Right lobe of liver (tissue), 6 donors: ENCODE measurements around the gene IFRD2. TPM values are rescaled to one million over a fixed set of nuclear protein-coding genes. Genes with fewer than 3 reads are reported as not detected.
A peak's percentile ranks its signal among the peaks of the same experiment; 100 is the strongest.
"Not testable (repeated sequence)": the region's sequence is repeated elsewhere in the genome, so short reads cannot be mapped to it uniquely, and the experiment has no call there.

Experiments
- ATAC-seq, 4 donors: fragments of 200-7000 bp; cut with Tn5 transposase; one replicate each; pipeline ENCODE4 v1.9.1; 2020; ENCODE audit warnings: mild to moderate bottlenecking in 4 of 4, moderate library complexity in 4 of 4
- DNase-seq, 3 donors: peaks; one replicate each; pipeline ENCODE4 v3.0.0-alpha.2; 2020
- H3K27ac ChIP-seq, 3 donors: fragments of 200-600 bp; one replicate each; pipeline ENCODE4 v1.8.0; 2022
- H3K27me3 ChIP-seq, 2 donors: fragments of 200-600 bp; one replicate each; pipeline ENCODE4 v1.8.0; 2022
- H3K36me3 ChIP-seq, 4 donors: fragments of 200-600 bp; sonication (generic) in 1 of 4; one replicate each; pipeline versions ENCODE4 v1.5.1 to v1.8.0; 2017 to 2022; ENCODE audit warnings: control low read depth in 1 of 4
- H3K4me1 ChIP-seq, 4 donors: fragments of 200-600 bp; sonication (generic) in 1 of 4; one replicate each; pipeline versions ENCODE4 v1.5.1 to v1.8.0; 2017 to 2022; ENCODE audit warnings: control low read depth in 1 of 4
- H3K4me3 ChIP-seq, 3 donors: fragments of 200-600 bp; one replicate each; pipeline ENCODE4 v1.8.0; 2022
- H3K9me3 ChIP-seq, 4 donors: fragments of 200-600 bp; sonication (generic) in 1 of 4; one replicate each; pipeline versions ENCODE4 v1.5.1 to v1.8.0; 2017 to 2022; ENCODE audit warnings: control low read depth in 1 of 4
- POLR2A ChIP-seq: fragments of 450-650 bp; IDR thresholded peaks from one replicate; pipeline ENCODE4 v1.6.1; 2017; ENCODE audit warnings: antibody characterized with exemption, mild to moderate bottlenecking
- WGBS: methylation state at CpG from one replicate; pipeline ENCODE4 v1.1.6; 2018; ENCODE audit warnings: low coverage, low lambda C conversion rate; ENCODE audit not compliant: insufficient coverage; ENCODE audit errors: missing lambda C conversion rate; 5-methylcytosine and 5-hydroxymethylcytosine counted together
- intact Hi-C, 2 donors: fragments of 100-400 bp; cut with DNase I; formaldehyde crosslinking; loops; one replicate each; pipeline versions ENCODE4 v1.11.2 to v1.14.1; 2022
- total RNA-seq, 6 experiments: library from RNA; depleted of rRNA in 2 of 6; stranded (reverse); fragments of >200 nt in 2 of 6; fragmentation: NEBNext Ultra II Directional in 3 of 6; extraction: Animal tissue kit (Norgen Biotek cat#: 25700) in 3 of 6; gene quantifications; one replicate each; pipeline versions ENCODE4 v1.1.0 to v1.2.4, GENCODE V29; 2016 to 2023
- TF ChIP-seq, protein P1 (sequence below), 4 donors: fragments of 200-600 bp in 3 of 4; fragments of 450-650 bp in 1 of 4; IDR thresholded peaks; one replicate each; pipeline versions ENCODE4 v1.5.1 to v1.8.0; 2016 to 2022; ENCODE audit warnings: antibody characterized with exemption in 4 of 4, mild to moderate bottlenecking in 2 of 4
- donor health status: DM: no; HTN: yes; CAD: no.
- donor health status: DM: no; HTN: no; CAD: no.
- donor health status: DM: no; HTN: no; CAD: no.
- donor health status: DM: no; HTN: yes; CAD: no.
- donor health status: DM: no; HTN: yes; CAD: no.

The IFRD2 gene
- total RNA-seq, 6 experiments from 2014 or later: 40.8 to 71.0 (median 56.3) TPM

DNA sequence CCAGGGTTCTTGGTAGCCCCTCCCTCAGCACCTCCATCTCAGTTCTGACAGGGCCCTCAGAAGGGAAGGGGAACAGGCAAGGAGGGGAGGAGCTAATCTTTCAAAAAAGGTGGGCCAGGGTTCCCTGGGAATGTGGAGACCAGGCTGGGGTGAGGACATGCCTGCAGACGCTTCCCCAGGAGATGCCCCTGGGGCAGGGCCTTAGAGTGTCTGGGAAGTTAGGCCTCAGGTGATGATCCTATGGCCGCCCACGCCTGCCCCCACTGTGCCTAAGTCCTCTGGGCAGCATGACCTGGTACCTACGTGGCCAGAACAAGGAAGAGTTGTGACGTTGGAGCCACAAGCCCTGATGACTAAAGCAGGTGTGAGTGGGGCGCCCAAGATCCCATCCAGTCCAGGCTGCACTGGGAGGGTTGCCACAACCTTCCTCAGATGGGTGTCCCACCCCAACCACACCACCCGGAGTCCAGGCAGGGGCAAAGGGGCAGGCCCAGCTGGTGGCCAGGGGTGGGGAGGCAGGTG lies 27.2 kb downstream of the IFRD2 start:
- WGBS: 53% methylated on average over 3 of the region's 7 CpGs
- Histone ChIP-seq H3K9me3 (no peaks in the 10 kb centered on the region), H3K27ac (no peak overlapping the region), H3K36me3 (no peaks in the 10 kb centered on the region), H3K4me3 (no peak overlapping the region), H3K27me3 (no peaks in the 10 kb centered on the region), H3K4me1 (peaks cover 0 to 15% (median 0%) of the 10 kb centered on the region in 4 donors)
- DNase-seq (no peak), ATAC-seq (no peak)
- TF ChIP-seq, protein P1, sequence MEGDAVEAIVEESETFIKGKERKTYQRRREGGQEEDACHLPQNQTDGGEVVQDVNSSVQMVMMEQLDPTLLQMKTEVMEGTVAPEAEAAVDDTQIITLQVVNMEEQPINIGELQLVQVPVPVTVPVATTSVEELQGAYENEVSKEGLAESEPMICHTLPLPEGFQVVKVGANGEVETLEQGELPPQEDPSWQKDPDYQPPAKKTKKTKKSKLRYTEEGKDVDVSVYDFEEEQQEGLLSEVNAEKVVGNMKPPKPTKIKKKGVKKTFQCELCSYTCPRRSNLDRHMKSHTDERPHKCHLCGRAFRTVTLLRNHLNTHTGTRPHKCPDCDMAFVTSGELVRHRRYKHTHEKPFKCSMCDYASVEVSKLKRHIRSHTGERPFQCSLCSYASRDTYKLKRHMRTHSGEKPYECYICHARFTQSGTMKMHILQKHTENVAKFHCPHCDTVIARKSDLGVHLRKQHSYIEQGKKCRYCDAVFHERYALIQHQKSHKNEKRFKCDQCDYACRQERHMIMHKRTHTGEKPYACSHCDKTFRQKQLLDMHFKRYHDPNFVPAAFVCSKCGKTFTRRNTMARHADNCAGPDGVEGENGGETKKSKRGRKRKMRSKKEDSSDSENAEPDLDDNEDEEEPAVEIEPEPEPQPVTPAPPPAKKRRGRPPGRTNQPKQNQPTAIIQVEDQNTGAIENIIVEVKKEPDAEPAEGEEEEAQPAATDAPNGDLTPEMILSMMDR (IDR thresholded peaks at IDR 0.05): no peak
- TF ChIP-seq POLR2A: no peak
- intact Hi-C loops: loop anchor here (5.0 to 10.0 kb wide), 2 partner anchors 38 to 140 kb away; no protein-coding TSS in a partner anchor

DNA sequence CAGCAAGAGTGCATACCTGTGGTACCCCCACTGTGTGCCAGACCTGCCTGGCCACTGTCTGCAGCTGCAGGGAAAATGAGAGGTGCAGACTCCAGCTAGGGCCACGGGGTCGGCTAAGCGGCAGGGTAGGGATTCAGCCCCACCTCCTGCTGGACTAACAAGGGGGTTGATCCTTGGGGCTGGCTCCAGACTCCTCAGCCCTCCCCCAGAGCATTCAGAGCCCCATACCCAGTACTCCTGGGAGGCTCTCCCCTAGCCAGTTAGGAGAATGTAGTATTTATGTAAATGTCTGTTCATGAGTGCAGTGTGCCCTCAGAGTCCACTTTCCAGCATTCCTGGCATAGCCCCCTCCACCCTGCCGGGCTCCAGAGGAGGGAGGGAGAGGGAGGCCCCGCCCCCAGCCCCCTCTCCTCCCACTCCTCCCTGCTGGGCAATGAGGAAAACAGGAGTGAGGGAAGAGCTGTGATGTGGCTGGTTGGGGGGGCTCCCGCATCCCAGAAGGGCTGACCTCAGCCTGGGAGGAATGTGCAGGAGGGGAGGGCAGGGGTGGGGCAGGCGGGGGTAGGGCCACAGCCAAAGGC lies 27.8 kb downstream of the IFRD2 start:
- TF ChIP-seq POLR2A: no peak
- TF ChIP-seq, protein P1 (IDR thresholded peaks at IDR 0.05): no peak
- H3K4me1 ChIP-seq: peaks cover 0 to 19% (median 0%) of the 10 kb centered on the region in 4 donors
- ATAC-seq: peak in 1 of 4 donors; percentile 12
- no peak overlapping the region for H3K27ac ChIP-seq
- H3K9me3 ChIP-seq: no peaks in the 10 kb centered on the region
- H3K4me3 ChIP-seq: no peak overlapping the region
- no peaks in the 10 kb centered on the region for H3K36me3 ChIP-seq
- intact Hi-C loops: loop anchor here in 1 of 2 donors (10.0 kb wide), 1 partner anchor 140 kb away; no protein-coding TSS in a partner anchor
- H3K27me3 ChIP-seq: no peaks in the 10 kb centered on the region
- no peak for DNase-seq
- 17% methylated on average over 2 of the region's 7 CpGs for WGBS

DNA sequence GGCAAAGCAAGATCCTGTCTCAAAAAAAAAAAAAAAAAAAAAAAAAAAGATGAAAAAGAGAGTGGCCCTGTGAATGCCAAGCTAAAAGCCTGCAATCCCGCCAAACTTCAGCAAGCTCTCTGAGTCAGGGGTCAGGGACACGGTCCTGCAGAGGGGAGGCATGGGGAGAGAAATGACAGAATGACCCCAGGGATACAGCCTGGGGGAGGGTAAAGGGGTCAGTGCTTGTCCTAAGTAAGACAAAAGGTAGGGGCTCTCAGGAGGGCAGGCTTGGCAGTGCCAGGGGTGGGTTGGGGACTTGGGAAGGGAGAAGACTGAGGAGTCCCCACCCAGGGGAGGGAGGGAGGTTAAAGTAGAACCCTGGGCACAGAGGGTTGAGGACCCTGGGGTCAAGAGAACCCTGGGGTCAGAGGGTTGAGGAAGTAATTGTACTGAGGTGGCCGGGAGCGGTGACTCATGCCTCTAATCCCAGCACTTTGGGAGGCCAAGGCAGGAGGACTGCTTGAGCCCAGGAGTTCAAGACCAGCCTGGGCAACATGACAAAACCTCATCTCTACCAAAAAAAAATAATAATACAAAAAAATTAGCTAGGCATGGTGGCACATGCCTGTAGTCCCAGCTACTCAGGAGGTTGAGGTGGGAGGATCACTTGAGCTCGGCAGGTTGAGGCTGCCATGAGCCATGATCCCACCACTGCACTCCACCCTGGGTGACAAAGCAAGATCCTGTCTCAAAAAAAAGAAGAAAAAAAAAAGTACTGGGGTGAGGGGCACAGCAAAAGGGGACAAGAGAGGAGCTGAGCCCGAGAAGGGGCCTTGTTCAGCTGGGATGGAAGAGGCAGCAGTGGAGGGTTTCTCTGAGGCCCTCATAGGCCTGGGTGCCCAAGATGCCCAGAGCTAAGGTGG lies 28.5 kb downstream of the IFRD2 start:
- 65% methylated on average over 6 of the region's 6 CpGs for WGBS
- Histone ChIP-seq H3K36me3 (no peaks in the 10 kb centered on the region), H3K4me1 (peaks cover 0 to 21% (median 0%) of the 10 kb centered on the region in 4 donors), H3K27ac (no peak overlapping the region), H3K27me3 (no peaks in the 10 kb centered on the region), H3K4me3 (no peak overlapping the region), H3K9me3 (no peaks in the 10 kb centered on the region)
- TF ChIP-seq, protein P1 (IDR thresholded peaks at IDR 0.05): no peak
- TF ChIP-seq POLR2A: no peak
- intact Hi-C loops: loop anchor here in 1 of 2 donors (10.0 kb wide), 1 partner anchor 139 kb away; no protein-coding TSS in a partner anchor
- ATAC-seq (no peak), DNase-seq (no peak)

DNA sequence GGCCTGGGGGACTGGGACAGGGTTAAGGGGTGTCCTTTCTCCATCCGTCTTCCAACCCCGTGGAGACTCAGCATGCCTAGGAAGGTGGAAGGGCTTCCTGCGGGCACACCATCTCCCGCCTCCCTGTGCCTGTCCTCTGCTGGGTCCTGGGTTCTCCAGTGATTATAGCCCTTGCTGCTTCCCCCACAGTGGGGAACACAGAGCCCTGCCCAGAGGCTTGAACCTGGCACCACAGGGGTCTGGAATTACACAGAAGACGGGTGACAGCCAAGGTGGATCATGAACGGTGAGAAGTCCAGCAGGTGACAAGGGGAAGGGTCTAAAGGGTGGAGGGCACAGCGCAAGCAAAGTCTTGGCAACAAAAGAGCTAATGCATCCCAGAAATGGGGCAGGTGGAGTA lies 29.5 kb downstream of the IFRD2 start:
- H3K27ac ChIP-seq: no peak overlapping the region
- no peaks in the 10 kb centered on the region for H3K9me3 ChIP-seq
- H3K4me1 ChIP-seq: peaks cover 0 to 19% (median 0%) of the 10 kb centered on the region in 4 donors

DNA sequence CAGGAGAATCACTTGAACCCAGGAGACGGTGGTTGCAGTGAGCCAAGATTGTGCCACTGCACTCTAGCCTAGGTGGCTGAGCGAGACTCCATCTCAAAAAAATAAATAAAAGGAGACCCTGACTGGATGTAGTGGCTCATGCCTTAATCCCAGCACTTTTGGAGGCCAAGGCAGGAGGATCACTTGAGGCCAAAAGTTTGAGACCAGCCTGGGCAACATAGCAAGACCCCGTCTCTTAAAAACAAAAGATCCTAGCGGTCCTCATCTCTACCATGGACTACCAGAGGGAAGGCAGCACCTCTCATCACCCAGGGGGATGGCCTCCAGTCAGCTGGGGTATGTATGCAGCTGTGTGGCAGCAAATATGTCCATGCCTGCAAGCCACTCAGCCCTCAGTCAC lies 30.0 kb downstream of the IFRD2 start:
- 94% methylated on average over 2 of the region's 4 CpGs for WGBS
- Histone ChIP-seq H3K4me1 (peaks cover 0 to 16% (median 0%) of the 10 kb centered on the region in 4 donors), H3K36me3 (peaks cover 0 to 11% (median 7%) of the 10 kb centered on the region in 4 donors)
- H3K9me3 ChIP-seq, DNase-seq, H3K4me3 ChIP-seq, H3K27me3 ChIP-seq, H3K27ac ChIP-seq, ATAC-seq: not testable (repeated sequence)
- intact Hi-C loops: loop anchor here in 1 of 2 donors (10.0 kb wide), 1 partner anchor 137 kb away; no protein-coding TSS in a partner anchor

More for the DNA sequence above, 29.5 kb downstream of the IFRD2 start:
- Histone ChIP-seq H3K4me3 (no peak overlapping the region), H3K27me3 (no peaks in the 10 kb centered on the region), H3K36me3 (peaks cover 0 to 5% (median 2%) of the 10 kb centered on the region in 4 donors)
- DNase-seq (no peak), ATAC-seq (no peak)
- intact Hi-C loops: loop anchor here in 1 of 2 donors (10.0 kb wide), 1 partner anchor 138 kb away; no protein-coding TSS in a partner anchor
- WGBS: 85% methylated on average over 4 of the region's 7 CpGs
- TF ChIP-seq, protein P1 (IDR thresholded peaks at IDR 0.05): no peak
- no peak for TF ChIP-seq POLR2A
